HG02852 (cell line): ENCODE data around the gene RPS18.

Experiments
- ATAC-seq: cut with Tn5 transposase; IDR thresholded peaks from one replicate; pipeline ENCODE4 v1.9.1; 2021; ENCODE audit warnings: mild to moderate bottlenecking, moderate library complexity; ENCODE audit not compliant: unreplicated experiment

The RPS18 gene

DNA sequence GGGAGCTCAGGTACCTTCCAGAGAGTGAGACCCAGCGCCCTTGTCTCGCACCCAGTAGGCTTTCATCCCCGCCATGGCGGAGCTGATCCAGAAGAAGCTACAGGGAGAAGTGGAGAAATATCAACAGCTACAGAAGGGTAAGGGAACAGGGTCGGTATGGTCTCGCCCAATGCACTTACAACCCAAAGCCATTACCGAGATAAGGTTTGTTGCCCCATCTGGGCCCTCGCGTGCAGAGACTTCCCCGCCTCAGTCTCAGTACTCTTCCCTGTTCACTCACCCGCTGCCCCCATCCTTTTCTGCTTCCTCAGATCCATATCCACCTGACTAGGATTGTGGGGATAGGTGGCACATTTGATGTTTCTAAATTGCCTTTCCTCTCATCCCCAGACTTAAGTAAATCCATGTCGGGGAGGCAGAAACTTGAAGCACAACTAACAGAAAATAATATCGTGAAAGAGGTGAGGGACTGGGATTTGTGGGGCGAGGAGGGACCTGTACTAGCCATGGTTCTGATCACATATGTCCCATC, 18.0 kb downstream of the RPS18 start:
- ATAC-seq = peak; percentile 16

DNA sequence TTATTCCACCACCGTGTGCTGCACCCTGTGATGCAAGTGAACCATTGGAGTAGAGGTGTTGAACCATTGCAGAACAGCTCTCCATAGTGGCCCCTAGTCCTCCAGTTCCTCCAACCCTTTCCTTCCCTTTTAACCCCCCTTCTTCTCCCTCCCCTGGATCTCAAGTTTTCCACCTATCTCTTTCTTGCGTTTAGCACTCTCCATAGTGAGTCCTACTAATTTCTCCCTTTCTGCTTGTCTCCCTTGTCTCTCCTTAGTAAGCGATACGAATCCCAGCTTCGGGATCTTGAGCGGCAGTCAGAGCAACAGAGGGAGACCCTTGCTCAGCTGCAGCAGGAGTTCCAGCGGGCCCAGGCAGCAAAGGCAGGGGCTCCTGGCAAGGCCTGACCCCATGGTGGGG, 18.6 kb downstream of the RPS18 start:
- ATAC-seq = no peak

- ATAC-seq = no peak
These were observed 21.3 kb downstream of the RPS18 start for GRCh38 chr6:33292996-33293682.

- ATAC-seq = no peak
These were observed 22.4 kb downstream of the RPS18 start for GRCh38 chr6:33294086-33294823.

DNA sequence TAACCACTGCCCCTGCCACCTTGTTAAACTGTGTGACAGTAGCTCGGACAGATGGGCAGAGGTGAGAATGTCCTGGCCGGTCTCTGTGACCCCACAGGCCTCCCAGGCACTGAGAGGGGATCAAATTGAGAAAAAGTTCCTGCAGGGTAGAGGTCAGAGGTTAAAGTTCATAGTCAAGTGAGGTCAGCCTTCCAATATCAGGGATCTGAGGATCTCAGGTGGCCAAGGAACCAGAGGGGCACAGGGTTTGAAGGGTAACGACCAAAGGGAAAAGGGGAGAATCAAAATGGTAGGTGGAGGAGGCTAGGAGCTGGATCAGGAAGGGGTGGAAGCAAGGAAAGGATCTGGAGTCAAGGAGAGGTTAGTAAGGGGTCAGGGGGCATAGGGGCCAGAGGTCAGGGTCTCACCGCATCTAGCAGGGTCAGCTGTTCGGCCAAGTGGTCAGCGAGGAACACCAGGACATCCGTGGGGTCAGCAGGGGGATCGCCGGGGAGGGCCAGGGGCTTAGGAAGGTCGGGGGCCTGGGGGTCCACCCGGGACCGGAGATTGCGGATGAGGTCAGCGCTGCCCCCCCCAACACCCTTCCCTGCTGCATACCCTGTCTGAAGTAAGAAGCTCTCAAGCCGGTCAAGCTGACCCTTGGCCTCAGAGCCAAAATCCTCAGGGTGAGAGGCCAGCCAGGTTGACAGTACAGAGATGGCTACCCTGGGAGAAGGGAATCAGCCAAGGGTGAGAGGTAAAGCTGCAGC, 23.9 kb downstream of the RPS18 start:
- no peak for ATAC-seq

GRCh38 chr6:33296797-33297405, 25.0 kb downstream of the RPS18 start:
- ATAC-seq = no peak

GRCh38 chr6:33297406-33297955, 25.6 kb downstream of the RPS18 start:
- no peak for ATAC-seq

- ATAC-seq = peak; percentile 13
These were observed 26.3 kb downstream of the RPS18 start for GRCh38 chr6:33297956-33298772.

DNA sequence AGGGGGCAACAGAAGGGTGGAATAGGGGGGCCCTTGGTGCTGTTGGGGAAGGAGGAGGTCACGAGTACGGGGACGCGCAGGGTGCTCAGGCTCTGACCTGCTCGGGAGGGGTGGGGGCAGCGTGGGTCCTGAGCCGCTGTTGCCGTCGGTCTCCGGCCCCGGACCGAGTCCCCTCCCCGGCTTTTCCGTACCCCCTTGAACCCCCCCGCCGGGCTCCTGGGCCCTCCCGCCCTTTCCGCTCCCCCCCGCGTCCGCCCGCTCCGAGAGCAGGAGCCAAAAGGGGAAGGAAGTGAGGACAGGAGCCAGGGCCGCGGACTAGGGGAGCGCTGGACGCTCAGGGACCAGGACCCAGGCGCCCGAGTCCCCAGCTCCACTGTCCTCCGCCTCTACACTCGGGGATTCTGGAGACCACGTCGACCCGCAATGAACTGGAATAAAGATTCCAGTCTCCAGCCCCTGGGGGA, 26.9 kb downstream of the RPS18 start, which contains the start of gene RGL2:
TSS of gene RGL2 (minus strand) at position 170 of the 464 bp plus-strand sequence. CDS start 332 bp downstream, outside the sequence.
- ATAC-seq = peak; percentile 33

GRCh38 chr6:33299237-33299944, 27.5 kb downstream of the RPS18 start:
- ATAC-seq = peak; percentile 65

GRCh38 chr6:33301877-33302276, 30.0 kb downstream of the RPS18 start:
- ATAC-seq = no peak

DNA sequence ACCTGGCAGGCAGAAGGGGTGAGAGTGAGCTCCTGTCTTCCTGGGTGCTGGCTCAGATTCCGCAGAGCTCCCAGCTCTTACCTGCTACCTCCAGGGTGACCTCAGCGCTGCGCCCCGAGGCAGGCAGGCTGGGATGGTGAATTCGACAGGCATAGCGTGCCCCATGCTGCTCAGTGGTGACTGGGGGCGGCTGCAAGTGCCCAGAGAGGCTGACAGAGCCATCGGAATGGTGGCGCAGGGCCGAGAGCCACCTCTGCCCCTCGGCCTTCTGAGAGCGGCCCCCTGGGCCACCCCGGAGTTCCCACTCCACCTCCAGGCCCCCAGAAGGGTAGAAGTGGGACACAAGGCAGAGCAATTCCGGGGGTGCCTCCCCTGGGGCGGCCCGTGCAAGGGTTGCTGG, 32.3 kb downstream of the RPS18 start:
- ATAC-seq = no peak

- no peak for ATAC-seq
These were observed 33.2 kb downstream of the RPS18 start for GRCh38 chr6:33305052-33305451.

- ATAC-seq = no peak
These were observed 34.5 kb downstream of the RPS18 start for GRCh38 chr6:33306356-33306755.

- ATAC-seq = no peak
These were observed 40.7 kb downstream of the RPS18 start for GRCh38 chr6:33312361-33313104.

GRCh38 chr6:33313105-33313708, 41.3 kb downstream of the RPS18 start:
- peak; percentile 8 for ATAC-seq

- peak; percentile 37 for ATAC-seq
These were observed 42.0 kb downstream of the RPS18 start, which contains the start of gene TAPBP for GRCh38 chr6:33313709-33314514. Gene TAPBP, minus strand, starts transcription at chr6:33314078. Its CDS starts 37 bp downstream, at chr6:33314041.
